ENCODE data around the gene ADRA2B. TPM values are rescaled to one million over a fixed set of nuclear protein-coding genes. Genes with fewer than 3 reads are reported as not detected.

Gene ADRA2B
- total and polyA plus RNA-seq, 2 experiments from 2014 or later = 28.5 to 61.8 TPM

DNA sequence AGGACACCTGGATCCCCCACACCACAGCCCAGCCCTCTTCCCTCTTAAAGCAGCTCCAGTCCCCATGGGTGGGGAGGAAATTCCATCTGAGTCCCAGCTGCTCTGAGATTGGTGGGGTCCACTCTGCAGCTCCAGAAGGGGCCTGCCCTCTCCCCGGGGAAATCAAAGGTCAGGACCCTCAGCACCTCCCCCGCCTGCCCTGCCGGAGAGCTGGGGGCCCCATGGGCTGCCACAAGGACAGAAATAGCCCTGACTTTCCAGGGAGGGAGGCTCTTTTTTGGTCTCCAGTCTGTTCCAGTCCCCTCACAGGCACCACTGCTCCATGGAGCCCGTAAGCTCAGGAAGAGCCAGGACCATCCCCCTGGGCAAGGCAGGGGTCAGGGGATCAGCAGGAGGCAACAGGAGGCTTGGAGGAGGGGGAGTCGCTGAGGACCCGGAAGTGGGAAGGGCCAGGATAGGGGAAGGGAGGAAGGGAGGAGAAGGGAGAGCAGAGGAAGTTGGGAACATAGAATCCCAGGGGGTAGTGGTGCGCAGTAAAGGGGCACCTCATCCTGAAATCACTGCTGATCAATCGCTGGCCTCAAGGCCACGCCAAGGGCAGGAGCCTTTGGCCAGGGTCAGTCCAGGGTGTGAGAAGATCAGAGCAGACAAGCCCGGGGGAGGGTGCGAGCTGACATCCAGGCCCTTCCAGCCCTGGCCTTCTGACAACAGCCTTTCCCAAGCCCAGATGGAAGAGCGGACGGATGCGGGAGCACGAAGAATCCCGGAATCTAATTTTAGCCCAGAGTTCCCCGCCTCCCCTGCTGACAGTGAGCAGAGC is 7.6 kb downstream of the ADRA2B start:
- peak overlapping the region; percentile 97 for H3K27ac ChIP-seq
- TF ChIP-seq, protein P1, sequence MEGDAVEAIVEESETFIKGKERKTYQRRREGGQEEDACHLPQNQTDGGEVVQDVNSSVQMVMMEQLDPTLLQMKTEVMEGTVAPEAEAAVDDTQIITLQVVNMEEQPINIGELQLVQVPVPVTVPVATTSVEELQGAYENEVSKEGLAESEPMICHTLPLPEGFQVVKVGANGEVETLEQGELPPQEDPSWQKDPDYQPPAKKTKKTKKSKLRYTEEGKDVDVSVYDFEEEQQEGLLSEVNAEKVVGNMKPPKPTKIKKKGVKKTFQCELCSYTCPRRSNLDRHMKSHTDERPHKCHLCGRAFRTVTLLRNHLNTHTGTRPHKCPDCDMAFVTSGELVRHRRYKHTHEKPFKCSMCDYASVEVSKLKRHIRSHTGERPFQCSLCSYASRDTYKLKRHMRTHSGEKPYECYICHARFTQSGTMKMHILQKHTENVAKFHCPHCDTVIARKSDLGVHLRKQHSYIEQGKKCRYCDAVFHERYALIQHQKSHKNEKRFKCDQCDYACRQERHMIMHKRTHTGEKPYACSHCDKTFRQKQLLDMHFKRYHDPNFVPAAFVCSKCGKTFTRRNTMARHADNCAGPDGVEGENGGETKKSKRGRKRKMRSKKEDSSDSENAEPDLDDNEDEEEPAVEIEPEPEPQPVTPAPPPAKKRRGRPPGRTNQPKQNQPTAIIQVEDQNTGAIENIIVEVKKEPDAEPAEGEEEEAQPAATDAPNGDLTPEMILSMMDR (IDR thresholded peaks at IDR 0.05; ENCODE audit: low read depth, low read length) = no peak
- peaks cover 53% of the 10 kb centered on the region for H3K4me1 ChIP-seq (ENCODE audit: low read depth)
- DNase-seq (ENCODE audit: low read depth in 1 of 2, low spot score in 1 of 2) = peak; percentile 38 to 86
- H3K9me3 ChIP-seq (ENCODE audit: low read depth) = no peaks in the 10 kb centered on the region
- H3K27me3 ChIP-seq = no peaks in the 10 kb centered on the region
- peak overlapping the region; percentile 11 for H3K4me3 ChIP-seq
- H3K36me3 ChIP-seq = no peaks in the 10 kb centered on the region

DNA sequence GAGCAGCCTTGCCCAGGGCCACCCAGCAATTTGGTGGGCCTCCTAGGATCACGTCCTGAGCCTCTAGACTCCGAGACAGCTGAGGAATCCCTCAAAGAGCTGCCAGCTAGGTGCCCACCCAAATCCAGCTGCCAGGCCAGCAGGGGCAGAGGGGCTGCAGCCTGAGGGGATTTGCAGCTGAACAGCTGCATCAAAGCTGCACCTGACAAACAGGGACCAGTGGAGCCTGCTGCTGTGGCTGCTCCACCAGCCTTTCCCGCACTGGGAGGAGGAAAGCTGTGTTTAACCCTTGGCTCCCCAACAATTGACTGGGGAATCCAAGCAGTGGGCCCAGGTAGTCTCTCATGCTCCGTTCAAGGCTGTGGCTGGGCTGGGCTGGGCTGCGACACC is 8.2 kb downstream of the ADRA2B start:
- no peak overlapping the region for H3K4me3 ChIP-seq
- peak overlapping the region; percentile 97 for H3K27ac ChIP-seq
- peaks cover 52% of the 10 kb centered on the region for H3K4me1 ChIP-seq (ENCODE audit: low read depth)
- no peaks in the 10 kb centered on the region for H3K36me3 ChIP-seq
- no peak for DNase-seq (ENCODE audit: low read depth in 1 of 2, low spot score in 1 of 2)
- no peaks in the 10 kb centered on the region for H3K9me3 ChIP-seq (ENCODE audit: low read depth)
- no peaks in the 10 kb centered on the region for H3K27me3 ChIP-seq
- TF ChIP-seq, protein P1 (IDR thresholded peaks at IDR 0.05; ENCODE audit: low read depth, low read length) = no peak

DNA sequence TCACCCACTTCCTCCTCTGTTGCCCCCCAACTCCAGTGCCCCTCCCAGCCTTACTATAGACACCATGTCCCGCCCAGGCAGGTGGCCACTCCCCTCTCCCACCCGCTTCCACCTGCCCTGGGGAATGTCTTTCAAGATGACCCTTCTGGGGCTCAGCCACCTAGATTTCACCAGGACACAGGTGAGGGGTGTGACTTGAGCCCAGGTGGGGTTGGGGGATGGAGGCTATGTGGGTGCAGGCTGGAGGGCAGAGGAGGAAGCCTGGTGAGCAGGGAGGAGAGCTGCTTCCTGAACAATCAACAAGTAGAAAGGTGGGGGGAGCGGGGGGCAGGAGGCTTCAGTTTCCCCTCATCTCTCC is 8.7 kb downstream of the ADRA2B start:
- no peaks in the 10 kb centered on the region for H3K36me3 ChIP-seq
- H3K27ac ChIP-seq = peak overlapping the region; percentile 97
- TF ChIP-seq, protein P1 (IDR thresholded peaks at IDR 0.05; ENCODE audit: low read depth, low read length) = no peak
- no peaks in the 10 kb centered on the region for H3K27me3 ChIP-seq
- no peak for DNase-seq (ENCODE audit: low read depth in 1 of 2, low spot score in 1 of 2)
- H3K4me1 ChIP-seq (ENCODE audit: low read depth) = peaks cover 56% of the 10 kb centered on the region
- H3K4me3 ChIP-seq = no peak overlapping the region
- H3K9me3 ChIP-seq (ENCODE audit: low read depth) = no peaks in the 10 kb centered on the region

DNA sequence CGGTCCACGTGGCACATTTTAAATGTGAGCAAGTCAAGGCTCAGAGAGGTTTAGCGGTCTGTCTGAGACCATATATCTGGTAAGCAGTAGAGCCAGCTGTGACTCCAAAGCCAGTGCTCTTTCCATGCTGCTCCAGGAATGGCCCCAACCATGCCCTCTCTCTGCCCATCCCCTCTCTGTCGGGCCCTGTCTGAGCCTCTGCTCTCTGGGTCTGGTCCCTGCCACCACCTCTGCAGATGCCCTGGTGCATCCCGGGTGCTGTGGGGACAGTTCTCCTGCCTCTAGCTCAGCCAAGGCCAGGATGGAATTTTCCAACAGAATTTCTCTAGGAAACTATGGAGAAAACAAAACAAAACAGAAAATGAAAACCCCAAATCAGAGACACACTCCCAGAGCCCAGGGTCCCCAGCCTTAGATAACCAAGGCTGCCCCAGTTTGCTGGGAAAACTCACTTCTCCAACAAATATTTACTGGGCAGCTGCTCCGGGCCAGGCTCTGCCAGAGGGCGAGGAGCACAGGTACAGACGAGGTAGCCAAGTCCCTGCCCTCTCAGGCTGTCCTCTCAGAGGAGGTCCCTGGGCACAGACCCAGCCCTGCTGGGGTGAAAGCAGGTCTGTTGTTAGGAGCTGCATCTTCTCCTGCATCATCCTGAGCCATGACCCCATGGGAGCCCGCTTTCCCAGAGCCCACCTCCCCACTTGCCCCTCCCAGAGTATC is 9.2 kb downstream of the ADRA2B start:
- Histone ChIP-seq H3K27ac (peak overlapping the region; percentile 97), H3K9me3 (ENCODE audit: low read depth) (no peaks in the 10 kb centered on the region), H3K4me3 (no peak overlapping the region), H3K36me3 (no peaks in the 10 kb centered on the region), H3K27me3 (no peaks in the 10 kb centered on the region), H3K4me1 (ENCODE audit: low read depth) (peaks cover 61% of the 10 kb centered on the region)
- DNase-seq (ENCODE audit: low read depth in 1 of 2, low spot score in 1 of 2) = no peak
- TF ChIP-seq, protein P1 (IDR thresholded peaks at IDR 0.05; ENCODE audit: low read depth, low read length) = no peak

DNA sequence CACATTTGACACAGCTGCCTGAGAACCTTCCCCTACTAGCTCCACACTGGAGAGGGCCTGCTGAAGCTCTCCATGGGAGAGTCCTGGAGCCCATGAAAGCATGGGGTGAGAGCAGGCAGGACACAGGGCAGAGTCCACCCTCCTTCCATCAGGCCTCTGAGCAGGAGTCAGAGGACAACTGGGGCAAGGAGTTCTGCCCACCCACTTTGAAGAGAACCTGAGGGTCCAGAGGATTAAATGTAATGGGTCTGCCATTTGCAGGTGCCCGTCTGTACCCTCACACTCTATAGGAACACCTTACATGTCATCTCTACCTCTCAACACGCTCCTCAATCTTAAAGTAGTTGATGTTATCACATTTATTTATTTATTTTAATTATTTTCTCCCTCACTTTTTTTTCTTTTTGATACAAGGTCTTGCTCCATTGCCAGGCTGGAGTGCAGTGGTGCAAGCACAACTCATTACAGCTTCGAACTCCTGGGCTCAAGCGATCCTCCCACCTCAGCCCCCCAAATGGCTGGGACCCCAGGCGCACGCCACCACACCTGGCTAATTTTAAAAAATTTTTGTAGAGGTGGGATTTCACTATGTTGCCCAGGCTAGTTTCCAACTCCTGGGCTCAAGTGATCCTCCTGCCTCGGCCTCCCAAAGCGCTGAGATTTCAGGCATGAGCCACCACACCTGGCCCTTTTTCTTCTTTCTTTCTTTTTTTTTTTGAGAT is 10.2 kb downstream of the ADRA2B start:
- TF ChIP-seq, protein P1 (IDR thresholded peaks at IDR 0.05; ENCODE audit: low read depth, low read length) = no peak
- peaks cover 66% of the 10 kb centered on the region for H3K4me1 ChIP-seq (ENCODE audit: low read depth)
- no peaks in the 10 kb centered on the region for H3K27me3 ChIP-seq
- H3K27ac ChIP-seq = no peak overlapping the region
- H3K4me3 ChIP-seq = no peak overlapping the region
- H3K36me3 ChIP-seq = no peaks in the 10 kb centered on the region
- no peak for DNase-seq (ENCODE audit: low read depth in 1 of 2, low spot score in 1 of 2)
- H3K9me3 ChIP-seq (ENCODE audit: low read depth) = no peaks in the 10 kb centered on the region
